ENCODE measurements around the gene TRIM27. TPM values are rescaled to one million over a fixed set of nuclear protein-coding genes. Genes with fewer than 3 reads are reported as not detected.

Gene TRIM27
- total and polyA plus RNA-seq, 10 of the 15 experiments (the other 5 are each of a cell fraction or from before 2014, with no cell fraction given): 18.5 to 74.7 (median 58.0) TPM

GRCh38 chr6:28906669-28907068 lies 17.1 kb downstream of the TRIM27 start:
- ChIA-PET POLR2A (no interaction called here), CTCF (no interaction called here), SMC1A (ENCODE audit: uncharacterized antibody, unreplicated experiment) (no interaction called here), RAD21 (ENCODE audit: unreplicated experiment) (no interaction called here)
- Histone ChIP-seq H2AFZ (ENCODE audit: control insufficient read depth, low read depth, low read length) (no peak overlapping the region), H3K4me3 (no peak overlapping the region), H3K27ac (ENCODE audit: control insufficient read depth, insufficient read depth) (no peak overlapping the region), H3K36me3 (ENCODE audit: control insufficient read depth in 2 of 2, insufficient read depth in 2 of 2, low read length in 1 of 2) (peaks cover 24 to 45% of the 10 kb centered on the region in 2 experiments), H3K9ac (ENCODE audit: control insufficient read depth, insufficient read depth, low read length) (no peak overlapping the region), H3K4me2 (ENCODE audit: control insufficient read depth, insufficient read depth) (no peak overlapping the region), H3K27me3 (replicated peaks in 1 of 2; ENCODE audit: control insufficient read depth in 2 of 2, insufficient read depth in 2 of 2, low read length in 1 of 2) (no peaks in the 10 kb centered on the region), H3K4me1 (ENCODE audit: control insufficient read depth, insufficient read depth, low read length) (no peaks in the 10 kb centered on the region), H4K20me1 (ENCODE audit: control insufficient read depth, insufficient read depth) (no peaks in the 10 kb centered on the region), H3K9me3 (replicated peaks; ENCODE audit: control insufficient read depth, insufficient read depth, low read length) (no peaks in the 10 kb centered on the region), H3K79me2 (ENCODE audit: control insufficient read depth, insufficient read depth, low read length) (no peaks in the 10 kb centered on the region)
- in situ Hi-C loops (cut with MboI): no loop called here
- DNase-seq (ENCODE audit: low read depth, low spot score) (no peak), FAIRE-seq (no peak), ATAC-seq (no peak)
- intact Hi-C loops (cut with micrococcal nuclease; ENCODE audit: unreplicated experiment): no loop called here
- BruUV-seq (replicated peaks): no TSS peak
- TF ChIP-seq KDM1A (IDR thresholded peaks at IDR 0.05; ENCODE audit: borderline replicate concordance) (no peak), STAT3 (IDR thresholded peaks at IDR 0.05; ENCODE audit: low read depth, low read length) (no peak), GATAD2B (conservative IDR thresholded peaks at IDR 0.05; ENCODE audit: low read depth) (no peak), SMARCA5 (IDR thresholded peaks at IDR 0.05) (no peak), MTA2 (IDR thresholded peaks at IDR 0.05; ENCODE audit: low read depth) (no peak), CEBPB (IDR thresholded peaks at IDR 0.05; ENCODE audit: borderline replicate concordance in 1 of 2, low read depth in 2 of 2, low read length in 2 of 2) (no peak), KLF5 (IDR thresholded peaks at IDR 0.05; ENCODE audit: partially characterized antibody) (no peak), JUNB (IDR thresholded peaks at IDR 0.05) (no peak), IKZF2 (IDR thresholded peaks at IDR 0.05) (no peak), JUND (IDR thresholded peaks at IDR 0.05; ENCODE audit: low read depth, low read length) (no peak), ELK1 (IDR thresholded peaks at IDR 0.05; ENCODE audit: low read depth, low read length) (no peak), HCFC1 (IDR thresholded peaks at IDR 0.05; ENCODE audit: low read length) (no peak)
- 76% methylated on average over 4 of the region's 4 CpGs for WGBS (ENCODE audit: insufficient coverage, insufficient replicate concordance, low lambda C conversion rate, missing lambda C conversion rate)
